GM10248 (cell line): Measurements from ENCODE around the gene CYB561D2.

Source experiments
- CTCF ChIA-PET: fragments of 300-600 bp; sonication (Branson Sonifier 250); formaldehyde crosslinking; extraction: SDS; loops from one replicate; lab custom pipeline; 2021; ENCODE audit warnings: antibody characterized with exemption; lab: Yijun Ruan, JAX
- POLR2A ChIA-PET: fragments of 350-650 bp; sonication (Branson Sonifier 250); formaldehyde crosslinking; extraction: SDS; loops from one replicate; lab custom pipeline; 2020; ENCODE audit warnings: antibody characterized with exemption; lab: Yijun Ruan, JAX
- DNase-seq: peaks from one replicate; pipeline ENCODE4 v3.0.0; 2012; ENCODE audit errors: extremely low spot score
- CTCF ChIP-seq: IDR thresholded peaks from 2 replicates; pipeline ENCODE4 v1.5.1; 2012; ENCODE audit warnings: mild to moderate bottlenecking, low read depth; ENCODE audit errors: extremely low read depth, missing control alignments, control extremely low read depth

The CYB561D2 gene

DNA sequence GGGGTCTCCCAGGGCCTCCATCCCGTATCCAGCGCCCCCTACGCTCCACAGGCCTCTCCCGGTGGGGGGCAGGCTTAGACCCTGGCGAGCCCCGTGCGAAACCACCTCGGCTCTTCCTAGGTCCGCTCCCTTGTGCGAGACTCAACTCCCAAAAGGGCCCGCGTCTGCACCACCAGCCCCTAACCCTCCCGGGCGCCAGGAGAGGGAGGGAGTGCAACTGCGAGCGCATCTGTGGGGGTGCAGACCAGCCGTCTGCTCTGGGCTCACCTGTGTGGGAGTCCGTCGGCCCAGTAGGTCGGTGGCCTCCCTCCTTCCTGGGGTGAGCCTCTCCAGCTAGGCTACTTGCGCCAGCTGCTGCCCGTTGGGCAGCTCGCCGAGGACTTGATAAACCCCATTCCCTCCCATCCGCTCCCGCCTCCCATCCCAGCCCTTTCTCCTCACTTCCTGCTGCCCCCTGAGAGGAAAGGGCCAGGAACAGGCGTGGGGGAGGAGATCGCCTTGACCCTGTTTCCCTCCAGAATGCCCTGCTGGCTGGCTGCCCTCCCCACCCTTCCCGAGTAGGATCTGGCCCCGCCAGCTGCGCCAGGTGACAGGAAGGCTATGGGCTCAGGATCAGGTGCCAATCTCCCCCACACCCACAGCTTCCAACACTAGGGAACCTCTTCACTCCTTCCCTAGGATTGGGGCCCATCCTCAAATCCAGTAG is 28.1 kb upstream of the CYB561D2 start, which contains the start of gene HYAL2:
Gene HYAL2 (minus strand): TSS at position 360 of the 706 bp plus-strand sequence. CDS start 2,256 bp downstream, outside the sequence.
- DNase-seq: no peak
- CTCF ChIA-PET: interaction anchor here (1.1 to 3.4 kb wide), 7 partner anchors 8 to 76 kb away, joined by 3 to 41 read pairs (median 4); no protein-coding TSS in a partner anchor
- TF ChIP-seq CTCF: no peak
- POLR2A ChIA-PET: no interaction called here

- no peak for DNase-seq
- ChIA-PET CTCF (interaction anchor here (1.1 to 3.9 kb wide), 9 partner anchors 8 to 76 kb away, joined by 3 to 41 read pairs (median 5); partner anchors contain the start of genes HYAL3 and NAA80), POLR2A (no interaction called here)
- no peak for TF ChIP-seq CTCF
Observed at GRCh38 chr3:50323092-50323600, 27.5 kb upstream of the CYB561D2 start.

- no peak for TF ChIP-seq CTCF
- POLR2A ChIA-PET: interaction anchor here (0.8 to 0.9 kb wide), 2 partner anchors 9 to 13 kb away, joined by 3 read pairs; no protein-coding TSS in a partner anchor
- DNase-seq: no peak
- CTCF ChIA-PET: interaction anchor here (0.8 to 3.9 kb wide), 17 partner anchors 9 to 130 kb away, joined by 3 to 41 read pairs (median 5); partner anchors contain the start of genes CYB561D2, HYAL3, NAA80 and NPRL2
Observed at GRCh38 chr3:50323614-50324199, 27.0 kb upstream of the CYB561D2 start.

DNA sequence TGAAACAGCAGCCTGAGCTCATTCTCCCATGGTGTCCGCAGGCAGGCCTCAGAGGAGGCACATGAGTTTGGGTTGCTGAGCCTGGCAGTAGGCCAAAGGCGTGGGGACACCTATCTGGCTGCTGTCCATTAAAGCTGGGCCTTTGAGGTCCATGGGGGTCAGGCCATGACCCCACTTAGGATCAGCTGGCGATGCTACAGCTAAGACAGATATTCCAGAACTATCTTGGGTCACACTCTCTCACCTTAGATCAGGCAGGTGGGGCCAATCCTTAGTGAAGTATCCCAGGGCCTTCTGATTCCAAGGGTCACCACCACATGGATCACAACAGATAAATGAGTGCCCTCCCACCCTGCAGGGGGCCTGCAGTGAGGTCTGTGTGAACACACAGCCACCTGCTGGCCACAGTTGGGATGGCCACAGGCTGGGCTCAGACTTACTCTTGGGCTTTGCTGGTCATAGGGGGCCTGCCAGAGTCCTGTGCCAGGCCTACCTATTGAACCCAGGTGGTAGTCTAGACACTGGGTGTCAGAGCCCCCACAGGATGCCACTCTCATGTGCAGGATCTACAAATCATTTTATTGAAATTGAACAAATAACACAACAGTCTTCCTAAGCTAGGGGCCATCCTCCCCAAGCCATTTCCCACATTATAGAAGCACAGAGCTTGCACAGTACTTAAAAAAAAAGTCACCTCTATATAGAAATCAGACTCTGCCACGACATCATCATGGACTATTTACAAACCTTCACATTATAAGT is 26.1 kb upstream of the CYB561D2 start:
- peak; percentile 90 for TF ChIP-seq CTCF

DNA sequence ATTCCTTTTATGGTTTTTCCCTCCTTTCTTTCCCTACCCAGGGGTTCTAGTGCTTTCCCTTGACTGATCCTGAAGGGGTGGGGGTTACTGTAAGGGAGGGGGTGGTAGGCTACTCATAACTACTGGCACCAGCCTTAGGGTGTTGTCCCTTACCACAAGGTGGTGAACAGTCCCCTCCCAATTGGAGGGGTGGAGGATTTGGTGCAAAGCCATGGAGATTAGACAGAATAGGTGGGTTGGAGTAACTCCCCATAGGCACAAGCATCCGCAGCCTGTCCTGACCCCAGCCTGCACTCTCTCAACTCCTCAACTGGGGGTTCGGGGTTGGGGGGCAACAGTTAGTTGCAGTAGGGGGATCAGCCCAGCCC is 25.6 kb upstream of the CYB561D2 start:
- DNase-seq: no peak
- ChIA-PET CTCF (interaction anchor here (0.6 to 3.9 kb wide), 18 partner anchors 9 to 267 kb away, joined by 3 to 41 read pairs (median 4); partner anchors contain the start of genes GNAI2, HYAL3, NAA80 and RASSF1), POLR2A (no interaction called here)
- TF ChIP-seq CTCF: no peak

More for the DNA sequence above, 26.1 kb upstream of the CYB561D2 start:
- peak; percentile 67 for DNase-seq
- ChIA-PET POLR2A (interaction anchor here (0.8 to 0.9 kb wide), 2 partner anchors 10 to 13 kb away, joined by 3 read pairs; no protein-coding TSS in a partner anchor), CTCF (interaction anchor here (0.6 to 3.9 kb wide), 24 partner anchors 8 to 267 kb away, joined by 3 to 41 read pairs (median 4); partner anchors contain the start of genes CYB561D2, GNAI2, HYAL3 and NAA80)
